GM19372 (cell line): Measurements from ENCODE around the gene SHLD1.

Experiments
- ATAC-seq: cut with Tn5 transposase; IDR thresholded peaks from one replicate; pipeline ENCODE4 v1.9.1; 2021; ENCODE audit warnings: mild to moderate bottlenecking, low read depth, moderate library complexity; ENCODE audit not compliant: unreplicated experiment

Gene SHLD1

DNA sequence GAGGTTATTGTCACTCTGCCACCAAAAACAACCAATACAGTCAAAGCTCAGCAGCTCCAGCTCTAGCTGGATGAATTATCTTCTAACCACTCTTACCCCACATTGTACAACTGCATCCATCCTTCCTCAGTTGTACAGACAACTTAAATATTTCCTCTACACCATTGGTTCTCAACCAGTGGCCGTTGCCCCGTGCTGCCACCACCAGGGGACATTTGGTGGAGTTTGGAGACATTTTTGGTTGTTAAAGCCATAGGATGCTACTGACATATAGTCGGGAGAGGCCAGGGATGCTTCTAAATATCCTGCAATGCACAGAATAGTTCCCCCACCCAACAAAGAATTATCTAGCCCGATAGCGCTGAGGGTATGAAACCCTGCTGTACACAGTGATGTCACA lies 59.3 kb downstream of the SHLD1 start:
- ATAC-seq: no peak

DNA sequence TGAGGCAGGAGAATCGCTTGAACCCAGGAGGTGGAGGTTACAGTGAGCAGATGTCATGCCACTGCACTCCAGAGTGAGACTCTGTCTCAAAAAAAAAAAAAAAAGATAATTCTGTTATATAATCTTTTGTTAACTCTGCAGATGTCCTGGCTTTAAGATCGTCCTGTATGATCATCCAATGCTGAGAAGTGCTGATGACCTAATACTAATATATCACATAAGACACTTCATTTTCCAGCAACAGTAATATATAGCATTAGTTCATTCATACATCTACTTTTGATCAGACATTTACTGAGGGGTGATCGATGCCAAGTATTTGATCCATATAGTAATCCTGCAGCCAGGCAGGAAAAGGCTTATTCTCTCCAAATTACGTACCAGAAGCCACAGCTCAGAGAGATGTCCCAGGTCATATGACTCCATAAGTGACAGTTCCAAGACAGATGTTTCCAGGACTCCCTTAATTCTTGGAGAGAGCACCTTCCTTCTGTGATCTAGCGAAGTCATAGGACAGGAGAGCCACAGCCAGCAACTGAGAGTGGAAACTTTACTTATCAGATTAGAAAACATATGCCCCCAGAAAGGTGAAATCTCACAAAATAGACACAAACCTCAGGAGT lies 60.7 kb downstream of the SHLD1 start:
- ATAC-seq: no peak

DNA sequence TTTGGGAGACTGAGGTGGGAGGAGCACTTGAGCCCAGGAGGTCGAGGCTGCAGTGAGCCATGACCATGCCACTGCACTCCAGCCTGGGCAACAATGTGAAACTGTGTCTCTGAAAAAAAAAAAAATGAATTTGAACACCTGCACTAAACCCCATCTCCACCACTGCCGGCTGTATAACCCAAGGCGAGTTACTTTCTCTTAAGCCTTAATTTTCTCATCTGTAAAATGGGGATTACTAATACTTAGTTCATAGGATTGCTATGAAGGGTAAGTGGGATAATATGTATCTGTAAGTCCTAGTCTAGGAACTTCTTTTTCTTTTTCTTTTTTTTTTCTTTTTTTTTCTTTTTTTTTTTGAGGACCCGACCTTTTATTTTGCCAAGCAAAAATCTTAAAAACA lies 61.5 kb downstream of the SHLD1 start:
- no peak for ATAC-seq

DNA sequence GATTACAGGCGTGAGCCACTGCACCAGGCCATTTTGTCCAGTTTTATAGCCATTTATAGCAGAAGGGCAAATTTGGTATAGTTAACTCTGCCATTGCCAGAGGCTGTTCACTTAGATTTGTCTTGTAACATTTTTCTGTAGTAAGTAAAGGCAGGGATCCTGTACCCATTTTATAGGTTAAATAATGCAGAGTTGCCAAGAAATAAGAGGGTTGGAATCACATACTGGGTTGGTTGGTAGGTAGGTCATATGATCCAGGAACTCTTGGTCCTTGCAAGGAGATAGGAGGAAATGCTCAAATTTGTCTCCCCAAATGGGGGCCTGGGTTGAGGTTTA lies 68.1 kb downstream of the SHLD1 start:
- no peak for ATAC-seq

DNA sequence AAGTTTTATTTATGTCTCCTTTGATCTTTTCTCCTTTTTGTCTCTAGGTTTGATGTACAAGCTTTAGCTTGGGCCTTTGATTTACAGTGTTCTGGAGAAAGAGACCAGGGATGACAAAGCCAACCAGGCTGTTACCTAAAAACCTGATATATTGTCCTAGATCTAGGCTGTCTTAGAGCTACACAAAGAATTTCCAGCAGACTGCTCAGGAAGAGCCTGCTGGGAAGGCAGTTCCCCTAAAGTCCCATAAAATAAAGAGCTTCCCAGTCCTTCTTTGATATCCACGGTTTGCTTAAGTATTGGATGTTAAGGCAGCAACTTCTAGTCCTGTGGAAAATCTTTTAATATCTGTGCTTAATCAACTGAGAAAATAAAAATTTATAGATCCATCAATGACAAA lies 70.5 kb downstream of the SHLD1 start:
- no peak for ATAC-seq

DNA sequence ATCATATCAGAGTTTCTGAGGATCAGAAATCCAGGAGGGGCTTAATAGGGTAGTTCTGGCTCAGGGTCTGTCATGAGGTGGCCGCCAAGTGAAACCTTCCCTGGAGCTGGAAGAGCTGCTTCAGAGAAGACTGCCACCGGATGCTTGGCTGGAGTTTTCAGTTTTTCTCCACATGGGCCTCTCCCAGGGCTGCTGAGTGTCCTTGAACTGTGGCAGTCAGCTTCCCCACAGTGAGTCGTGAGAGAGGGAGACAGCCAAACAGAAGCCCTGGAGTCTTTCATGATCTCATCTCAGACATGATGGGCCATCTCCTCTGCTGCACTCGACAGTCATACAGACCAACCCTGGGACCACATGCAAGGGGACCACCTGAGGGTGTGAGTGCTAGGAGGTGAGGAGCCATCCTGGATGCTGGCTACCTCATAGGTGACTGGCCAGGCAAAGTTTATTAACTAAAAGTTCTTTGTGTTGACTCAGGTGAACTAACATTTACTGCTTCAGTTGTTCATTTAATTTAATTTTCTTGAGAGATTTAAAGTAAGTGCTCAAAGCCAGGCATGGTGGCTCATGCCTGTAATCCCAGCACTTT lies 71.5 kb downstream of the SHLD1 start:
- ATAC-seq: no peak

DNA sequence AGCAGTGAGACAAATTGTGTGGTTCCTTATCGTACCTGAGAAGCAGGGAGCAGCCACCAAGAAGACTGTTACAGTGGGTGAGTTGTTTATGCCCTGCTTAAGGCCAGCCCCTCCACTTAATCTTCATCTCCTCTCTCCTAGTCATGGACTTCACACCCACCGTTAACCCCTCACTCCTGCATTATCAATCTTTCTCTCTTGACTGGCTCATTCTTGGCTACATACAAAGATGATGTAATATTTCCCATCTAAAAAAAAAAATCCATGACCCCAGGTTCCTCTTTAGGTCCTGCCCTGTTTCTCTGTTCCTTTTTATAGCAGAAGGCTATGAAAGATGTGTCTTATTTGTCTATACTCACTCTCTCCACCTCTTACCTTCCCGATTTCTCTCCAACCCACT lies 72.4 kb downstream of the SHLD1 start:
- ATAC-seq: no peak

DNA sequence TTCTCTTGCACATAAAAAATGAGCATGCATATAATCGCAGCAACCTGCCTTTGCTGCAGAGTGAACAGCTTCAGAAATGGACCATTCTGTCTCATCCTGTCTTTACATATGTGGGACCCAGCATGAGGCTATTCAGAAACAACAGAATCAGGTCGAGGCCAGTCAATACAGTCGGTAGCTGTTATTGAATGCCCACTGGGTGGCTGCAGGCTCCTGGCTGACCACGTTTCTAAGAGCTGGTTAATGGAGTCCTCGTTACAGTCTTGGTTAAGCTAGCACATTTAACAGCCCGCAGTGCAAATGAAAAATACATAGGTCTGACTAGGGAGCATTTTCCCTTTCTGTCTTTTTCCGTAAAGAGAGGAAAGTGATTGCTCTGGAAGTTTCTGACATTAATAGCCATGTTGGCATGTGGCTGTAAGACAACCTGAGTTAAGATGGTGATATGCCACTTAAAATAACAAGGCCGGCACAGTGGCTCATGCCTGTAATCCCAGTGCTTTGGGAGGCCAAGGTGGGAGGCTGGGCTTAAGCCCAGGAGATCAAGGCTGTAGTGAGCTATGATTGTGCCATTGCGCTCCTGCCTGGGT lies 75.0 kb downstream of the SHLD1 start:
- no peak for ATAC-seq

DNA sequence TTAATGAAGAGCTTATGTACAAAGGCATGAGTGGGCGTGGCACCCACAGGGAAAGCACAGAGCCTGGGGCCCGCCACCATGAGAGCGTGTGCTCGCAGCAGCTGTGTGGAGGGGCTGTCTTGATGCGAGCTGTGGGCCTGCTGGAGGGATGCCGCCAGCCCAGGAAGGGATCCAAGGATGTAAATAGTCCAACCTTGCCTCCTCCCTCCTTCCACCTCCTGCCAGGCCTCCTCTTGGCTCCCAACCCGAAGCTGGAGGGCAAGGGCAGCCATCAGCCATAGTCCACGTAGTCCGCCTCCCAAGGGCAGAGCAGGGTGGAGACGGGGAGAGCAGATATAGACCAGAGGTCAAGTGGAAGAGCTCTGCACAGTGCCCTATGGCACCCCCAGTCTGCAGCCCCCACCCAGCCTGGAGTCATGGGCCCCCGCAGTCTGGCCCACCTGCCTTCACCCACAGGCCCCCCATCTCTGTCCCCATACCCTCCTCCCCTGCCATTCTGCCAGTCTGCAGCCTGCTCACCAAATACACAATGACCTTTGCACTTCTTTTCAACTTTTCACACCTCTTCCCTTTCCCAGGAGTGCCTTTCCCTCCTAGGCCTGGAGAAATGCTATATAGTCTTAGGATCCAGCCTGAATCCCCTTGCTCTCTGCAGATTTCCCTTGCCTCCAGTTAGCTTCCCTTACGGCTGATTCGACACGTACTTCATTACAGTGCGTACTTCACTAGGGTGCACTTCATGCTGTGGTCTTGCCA lies 77.1 kb downstream of the SHLD1 start:
- no peak for ATAC-seq

DNA sequence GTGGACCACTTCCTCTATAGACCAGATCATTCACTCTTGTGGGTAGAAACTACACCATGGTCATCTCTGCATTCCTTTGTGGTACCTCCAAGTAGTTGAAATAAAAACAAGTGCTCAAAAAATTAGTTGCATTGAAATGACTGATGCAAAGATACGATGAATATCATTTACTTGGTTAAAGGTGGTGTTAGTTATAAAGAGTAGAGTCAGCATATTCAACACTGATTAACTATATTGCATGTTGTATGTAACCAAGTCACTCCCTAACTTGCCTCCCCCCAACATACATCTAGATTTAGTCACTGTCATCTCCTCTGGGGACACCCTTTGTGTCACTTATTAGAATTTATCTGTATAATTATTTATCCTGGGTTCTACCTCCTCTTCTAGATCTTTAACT lies 77.7 kb downstream of the SHLD1 start:
- ATAC-seq: no peak

DNA sequence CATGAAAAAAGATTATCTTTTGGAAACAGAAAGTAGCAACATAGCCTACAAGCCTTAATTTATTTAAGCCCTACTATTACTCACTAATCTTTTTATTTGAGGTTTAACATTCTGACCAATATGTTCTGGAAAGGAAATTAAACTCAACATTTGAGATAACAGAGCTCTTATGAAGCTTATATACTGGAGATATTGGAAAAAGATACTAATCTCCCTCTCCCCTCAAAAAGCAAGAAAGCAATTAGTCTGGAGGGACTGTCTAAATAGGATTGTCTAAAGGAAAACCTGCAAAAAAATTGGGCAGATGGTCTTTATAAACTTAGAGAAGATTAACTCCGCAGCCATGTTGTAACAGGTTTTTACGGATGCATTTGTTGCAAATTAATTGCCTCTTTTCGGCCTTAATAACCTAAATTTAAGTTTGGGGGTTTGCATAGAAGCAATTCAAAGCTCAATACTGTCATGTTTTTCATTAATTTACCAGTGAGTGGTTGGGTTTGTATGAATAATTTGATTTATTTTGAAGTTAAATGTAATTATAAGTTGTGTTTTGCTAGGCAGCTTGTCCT lies 79.1 kb downstream of the SHLD1 start:
- no peak for ATAC-seq

DNA sequence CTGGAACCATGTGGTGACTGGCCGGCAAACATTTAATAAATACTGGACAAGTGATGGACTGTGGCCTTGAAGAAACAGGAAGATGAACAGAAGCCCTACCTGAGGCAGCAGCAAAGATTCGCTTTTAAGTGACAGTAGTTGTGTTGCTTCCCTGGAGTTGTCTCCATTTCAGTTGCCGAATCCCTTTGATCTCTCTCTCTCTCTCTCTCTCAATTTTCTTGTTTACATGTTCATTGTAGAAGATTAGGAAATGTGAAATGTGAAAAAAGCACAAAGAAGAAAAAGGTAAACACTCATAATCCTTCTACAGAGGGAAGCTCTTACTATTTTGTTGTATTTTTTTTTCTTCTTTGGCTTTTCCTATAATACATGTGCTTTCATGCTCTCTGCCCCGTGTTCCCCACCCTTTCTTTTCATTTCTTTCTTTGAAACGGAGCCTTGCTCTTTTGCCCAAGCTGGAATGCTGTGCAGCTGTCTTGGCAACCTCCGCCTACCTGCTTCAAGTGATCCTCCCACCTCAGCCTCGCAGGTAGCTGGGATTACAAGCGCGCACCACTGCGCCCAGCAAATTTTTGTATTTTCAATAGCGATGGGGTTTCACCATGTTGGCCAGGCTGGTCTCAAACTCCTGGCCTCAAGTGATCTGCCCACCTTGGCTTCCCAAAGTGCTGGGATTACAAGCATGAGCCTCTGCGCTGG lies 81.5 kb downstream of the SHLD1 start:
- ATAC-seq: no peak

DNA sequence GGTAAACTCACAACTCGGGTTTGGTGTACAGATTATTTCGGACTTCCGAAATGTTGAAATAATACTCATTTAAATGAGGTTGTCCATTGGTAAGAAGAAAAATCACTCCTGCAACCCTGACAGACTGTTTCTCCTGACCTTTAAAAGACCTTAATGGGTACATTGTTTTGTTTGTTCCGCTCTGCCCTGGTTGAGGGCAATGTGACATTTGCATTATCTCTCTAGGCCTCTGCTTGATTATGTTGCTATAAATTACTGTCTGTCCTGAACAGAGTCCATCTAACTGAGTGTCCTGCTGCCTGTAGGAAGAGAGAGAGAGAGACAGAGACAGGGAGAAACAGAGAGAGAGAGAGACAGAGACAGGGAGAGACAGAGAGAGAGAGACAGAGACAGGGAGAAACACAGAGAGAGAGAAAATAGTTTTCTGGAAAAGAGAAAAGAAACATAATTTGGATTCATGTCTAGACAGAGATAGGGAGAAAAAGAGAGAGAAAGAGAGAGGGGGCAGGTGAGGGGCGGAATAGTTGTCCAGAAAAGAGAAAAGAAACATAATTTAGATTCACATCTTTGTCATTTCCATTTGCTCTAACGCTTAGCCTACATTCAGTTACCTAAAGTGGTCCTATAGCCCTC lies 83.2 kb downstream of the SHLD1 start:
- ATAC-seq: no peak

DNA sequence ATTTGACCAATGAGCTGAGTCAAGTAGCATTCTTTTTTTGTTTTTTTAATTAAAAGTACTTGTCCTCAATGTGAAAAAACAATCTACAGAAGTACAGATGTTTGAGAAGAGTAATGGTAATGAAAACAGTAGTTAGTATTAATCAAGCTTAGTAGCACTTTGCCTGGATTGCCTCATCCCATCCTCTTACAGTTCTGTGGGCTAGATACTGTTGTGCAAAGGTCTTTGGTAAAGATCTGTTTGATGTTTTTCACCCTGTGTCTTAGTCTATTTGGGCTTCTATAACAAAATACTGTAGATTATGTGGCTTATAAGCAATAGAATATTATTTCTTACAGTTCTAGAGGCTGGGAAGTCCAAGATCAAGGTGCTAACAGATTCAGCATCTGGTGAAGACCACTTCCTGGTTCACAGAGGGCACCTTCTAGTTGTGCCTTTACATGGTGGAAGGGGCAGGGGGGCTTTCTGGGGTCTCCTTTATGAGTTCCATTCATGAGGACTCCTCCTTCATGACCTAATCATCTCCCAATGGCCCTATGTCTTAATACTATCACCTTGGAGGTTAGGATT lies 84.3 kb downstream of the SHLD1 start:
- ATAC-seq: no peak

DNA sequence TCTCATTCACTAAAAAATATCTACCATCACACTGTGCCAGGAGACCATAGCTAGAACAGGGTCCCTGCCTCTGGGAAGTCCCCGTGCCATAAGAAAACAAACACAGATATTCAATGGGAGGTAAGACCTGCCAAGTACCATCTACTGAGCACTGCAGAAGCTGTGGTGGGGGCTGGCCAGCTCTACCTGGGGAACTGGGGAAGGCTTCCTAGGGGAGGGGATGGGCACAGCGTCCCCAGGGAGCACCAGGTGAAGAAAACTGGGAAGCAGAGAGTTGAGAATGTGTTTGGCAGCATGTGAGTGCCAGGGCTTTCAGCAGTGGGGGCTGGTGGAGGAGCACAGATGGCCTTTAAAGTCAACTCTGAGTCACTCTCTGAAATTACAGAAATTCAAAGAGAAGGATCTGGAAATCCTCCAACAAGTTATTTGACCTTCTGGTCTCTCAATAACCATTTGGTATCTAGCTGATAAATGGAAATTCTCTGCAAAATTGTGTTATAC lies 85.2 kb downstream of the SHLD1 start:
- ATAC-seq: no peak

DNA sequence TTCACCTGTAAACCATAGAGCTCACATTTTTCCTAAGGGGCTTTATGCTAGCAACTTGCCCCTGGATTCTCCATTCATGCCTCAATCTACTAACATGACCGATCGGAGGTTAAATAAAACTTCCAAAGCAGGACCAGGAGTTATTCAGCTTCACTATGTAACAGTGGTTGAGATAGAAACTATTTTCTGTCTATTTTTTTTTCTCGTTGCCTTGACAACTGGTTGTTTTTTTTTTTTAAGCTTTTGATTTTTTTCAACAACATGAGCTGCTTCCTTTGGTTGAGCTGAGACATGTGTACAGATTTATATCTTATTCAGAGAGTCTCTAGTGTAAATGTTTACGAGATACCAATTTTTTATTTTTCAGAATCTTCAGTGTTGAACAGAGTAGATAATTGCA lies 85.7 kb downstream of the SHLD1 start:
- no peak for ATAC-seq

DNA sequence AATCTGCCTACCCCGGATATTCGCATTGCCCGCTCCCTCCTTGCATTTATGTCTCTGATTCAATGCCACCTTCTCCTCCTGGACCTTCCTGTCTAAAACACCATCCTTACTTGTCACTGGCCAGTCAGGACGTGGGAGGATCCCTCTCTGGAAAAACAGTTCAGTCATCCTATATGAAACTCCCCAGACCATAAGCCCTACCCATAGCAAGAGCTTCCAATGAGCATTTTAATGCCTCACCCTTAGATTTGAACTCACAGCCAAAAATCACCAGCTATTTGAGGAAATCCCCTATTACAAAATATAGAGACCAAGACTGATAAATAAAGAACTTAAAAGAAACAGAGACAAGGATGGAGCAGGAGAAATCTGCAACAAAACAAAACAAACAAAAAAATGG lies 86.4 kb downstream of the SHLD1 start:
- no peak for ATAC-seq

DNA sequence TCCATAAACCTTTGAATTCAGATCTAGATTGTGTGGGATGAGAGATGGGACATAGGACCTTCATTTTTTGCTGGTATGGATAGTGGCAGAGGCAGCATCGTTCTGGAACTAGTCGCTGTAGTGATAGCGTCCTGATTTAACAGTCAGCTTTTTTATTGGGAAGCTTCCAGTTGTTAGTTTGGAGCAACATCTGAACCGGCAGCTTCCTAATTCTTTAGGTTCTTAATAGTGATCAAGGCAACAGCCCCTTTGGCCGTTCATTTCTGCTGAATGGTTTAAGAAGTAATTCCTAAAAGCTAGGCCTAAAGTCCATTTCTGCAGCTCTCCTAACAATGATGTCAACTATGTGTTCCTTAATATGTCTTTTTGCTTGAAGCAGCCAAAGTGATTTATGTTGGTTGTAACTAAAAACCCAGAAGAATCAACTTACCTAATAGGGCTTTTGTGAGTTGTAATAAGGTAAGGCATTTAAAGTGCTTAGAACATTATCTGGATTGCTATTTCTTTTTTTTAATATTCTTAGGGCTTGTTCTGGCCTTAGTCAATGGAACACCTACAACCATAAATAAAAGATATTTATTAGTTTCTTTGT lies 90.3 kb downstream of the SHLD1 start:
- ATAC-seq: no peak

DNA sequence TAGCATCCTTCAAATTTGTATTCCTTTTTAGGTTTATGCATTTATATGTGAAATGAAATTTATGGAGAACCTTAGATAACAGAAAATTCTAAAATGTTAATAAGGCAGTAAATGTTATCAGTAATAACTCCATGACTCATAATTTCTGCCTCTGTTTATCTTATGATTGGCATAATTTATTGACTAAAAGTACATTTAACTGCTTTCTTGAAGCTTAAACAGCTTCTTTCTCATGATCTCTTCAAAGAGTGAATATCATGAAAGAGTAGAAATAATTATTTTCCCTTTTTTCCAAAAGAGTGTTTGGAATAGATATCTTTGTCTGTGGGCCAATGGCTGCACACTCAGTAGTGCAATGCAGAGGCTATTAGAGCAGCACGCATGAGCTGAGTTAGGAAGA lies 91.3 kb downstream of the SHLD1 start:
- no peak for ATAC-seq

DNA sequence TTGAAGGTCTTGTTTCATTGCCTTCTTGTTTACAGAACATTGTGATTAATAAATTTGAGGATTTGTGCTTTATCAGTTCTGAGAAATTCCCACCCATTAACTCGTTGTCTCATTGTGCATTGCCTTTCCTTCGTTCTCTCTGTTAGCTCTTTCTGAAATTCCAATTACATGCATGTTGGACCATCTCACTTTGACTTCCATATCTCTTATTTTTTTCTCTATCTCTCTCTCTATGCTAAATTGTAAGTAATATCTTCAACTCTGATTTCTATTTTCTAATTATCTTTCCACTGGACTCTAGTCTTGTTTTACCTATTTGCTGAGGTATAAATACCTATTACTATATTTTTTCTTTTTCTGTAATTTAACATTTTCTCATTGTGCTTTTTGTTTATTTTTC lies 92.3 kb downstream of the SHLD1 start:
- no peak for ATAC-seq
